H1 (cell line): ENCODE data around the gene CACNA2D3. TPM values are rescaled to one million over a fixed set of nuclear protein-coding genes. Genes with fewer than 3 reads are reported as not detected.

Experiments
- CTCF ChIA-PET: fragments of 300-600 bp; sonication (Branson Sonifier 250); formaldehyde crosslinking; loops from one replicate; lab custom pipeline; 2021; ENCODE audit not compliant: partially characterized antibody; lab: Charles Lee
- POLR2A ChIA-PET: fragments of 300-600 bp; sonication (Branson Sonifier 250); formaldehyde crosslinking; loops from one replicate; lab custom pipeline; 2021; ENCODE audit warnings: inconsistent platforms; ENCODE audit not compliant: partially characterized antibody; lab: Charles Lee
- DNase-seq, 2 experiments: peaks; one replicate each; pipeline versions ENCODE4 v3.0.0 to v3.0.0-alpha.2; 2010 to 2022; ENCODE audit warnings: low spot score in 2 of 2, low read depth in 1 of 2, mixed read lengths in 1 of 2
- FAIRE-seq: peaks from 2 replicates; lab custom pipeline; 2011; peaks lifted over from hg19 to GRCh38; lab: Jason Lieb, UNC
- H2AFZ ChIP-seq: 2 replicates; pipeline ENCODE4 v1.8.1; 2012; ENCODE audit warnings: low read length, inconsistent platforms
- H2AK5ac ChIP-seq: 2 replicates; pipeline ENCODE4 v1.6.1; 2013; ENCODE audit warnings: low read depth, low read length
- H2BK120ac ChIP-seq: replicated peaks from 2 replicates; pipeline ENCODE3; 2013; ENCODE audit warnings: low read depth, low read length, inconsistent platforms
- H2BK12ac ChIP-seq: 2 replicates; pipeline ENCODE4 v1.6.1; 2013; ENCODE audit warnings: low read depth, low read length
- H2BK15ac ChIP-seq: 2 replicates; pipeline ENCODE4 v1.6.1; 2013; ENCODE audit warnings: low read length
- H2BK20ac ChIP-seq: 2 replicates; pipeline ENCODE4 v1.6.1; 2013; ENCODE audit warnings: low read length
- H2BK5ac ChIP-seq: 2 replicates; pipeline ENCODE4 v1.6.1; 2013; ENCODE audit warnings: low read depth, low read length
- H3K14ac ChIP-seq: 2 replicates; pipeline ENCODE4 v1.6.1; 2013; ENCODE audit warnings: inconsistent platforms; ENCODE audit not compliant: insufficient read length
- H3K18ac ChIP-seq: 2 replicates; pipeline ENCODE4 v1.6.1; 2013; ENCODE audit warnings: low read length; ENCODE audit errors: extremely low read depth
- H3K23ac ChIP-seq: 2 replicates; pipeline ENCODE4 v1.6.1; 2013; ENCODE audit warnings: inconsistent platforms; ENCODE audit not compliant: insufficient read length
- H3K23me2 ChIP-seq: 2 replicates; pipeline ENCODE4 v1.6.1; 2013; ENCODE audit warnings: low read depth, low read length
- H3K27ac ChIP-seq: 2 replicates; pipeline ENCODE4 v1.6.1; 2011; ENCODE audit warnings: low read depth, low read length, inconsistent platforms
- H3K27me3 ChIP-seq, 4 experiments: replicated peaks in 1 of 4; 1 replicate in 1 of 4; 2 replicates in 3 of 4; pipeline versions ENCODE4 v1.6.1 to v1.8.1; 2011 to 2013; ENCODE audit warnings: low read length in 3 of 4, mild to moderate bottlenecking in 3 of 4, inconsistent platforms in 2 of 4, mixed read lengths in 2 of 4, moderate library complexity in 1 of 4; ENCODE audit not compliant: control insufficient read depth in 3 of 4, insufficient read depth in 3 of 4; ENCODE audit errors: extremely low read depth in 1 of 4
- H3K36me3 ChIP-seq, 4 experiments: 2 replicates each; pipeline versions ENCODE4 v1.6.1 to v1.8.1; 2011 to 2013; ENCODE audit warnings: mild to moderate bottlenecking in 4 of 4, low read length in 3 of 4, moderate library complexity in 2 of 4, control low read depth in 1 of 4, inconsistent platforms in 1 of 4; ENCODE audit not compliant: insufficient read depth in 4 of 4, control insufficient read depth in 2 of 4
- H3K4ac ChIP-seq: replicated peaks from 2 replicates; pipeline ENCODE3; 2013; ENCODE audit warnings: low read length, low read depth, mixed read lengths, inconsistent platforms; ENCODE audit not compliant: insufficient read length
- H3K4me1 ChIP-seq, 4 experiments: replicated peaks in 1 of 4; 1 replicate in 1 of 4; 2 replicates in 3 of 4; pipeline versions ENCODE4 v1.6.1 to v1.8.1; 2011 to 2013; ENCODE audit warnings: low read length in 3 of 4, inconsistent platforms in 2 of 4, mixed read lengths in 1 of 4; ENCODE audit not compliant: insufficient read depth in 4 of 4, control insufficient read depth in 3 of 4
- H3K4me2 ChIP-seq, 2 experiments: 2 replicates each; pipeline versions ENCODE4 v1.6.1 to v1.8.1; 2011 to 2013; ENCODE audit warnings: low read depth in 2 of 2, low read length in 2 of 2, control low read depth in 1 of 2, inconsistent platforms in 1 of 2, mild to moderate bottlenecking in 1 of 2; ENCODE audit not compliant: insufficient read depth in 1 of 2
- H3K4me3 ChIP-seq, 4 experiments: fragments of 200-600, 300-600 bp in 1 of 4; sonication (generic), shearing (Covaris generic), sonication (Bioruptor Twin) in 1 of 4; 2 replicates each; pipeline versions ENCODE4 v1.5.1 to v1.8.1; 2011 to 2016; ENCODE audit warnings: low read length in 4 of 4, low read depth in 3 of 4, control low read depth in 2 of 4, inconsistent platforms in 2 of 4, mild to moderate bottlenecking in 2 of 4, mixed read lengths in 1 of 4, moderate library complexity in 1 of 4; ENCODE audit not compliant: insufficient read depth in 2 of 4; ENCODE audit errors: extremely low read depth in 1 of 4
- H3K56ac ChIP-seq: replicated peaks from 2 replicates; pipeline ENCODE3; 2013; ENCODE audit warnings: low read depth, mild to moderate bottlenecking, mixed read lengths, low read length, inconsistent platforms; ENCODE audit not compliant: insufficient read length
- H3K79me1 ChIP-seq: 2 replicates; pipeline ENCODE4 v1.6.1; 2013; ENCODE audit warnings: low read depth, low read length, control low read depth
- H3K79me2 ChIP-seq, 2 experiments: 2 replicates each; pipeline versions ENCODE4 v1.6.1 to v1.8.1; 2012 to 2013; ENCODE audit warnings: low read length in 2 of 2, mild to moderate bottlenecking in 2 of 2, inconsistent platforms in 1 of 2; ENCODE audit not compliant: insufficient read depth in 2 of 2, control insufficient read depth in 1 of 2
- H3K9ac ChIP-seq, 4 experiments: replicated peaks in 1 of 4; 1 replicate in 1 of 4; 2 replicates in 3 of 4; pipeline versions ENCODE4 v1.6.1 to v1.8.1; 2011 to 2013; ENCODE audit warnings: low read depth in 3 of 4, low read length in 3 of 4, control low read depth in 2 of 4, mild to moderate bottlenecking in 2 of 4, moderate library complexity in 2 of 4, inconsistent platforms in 1 of 4; ENCODE audit errors: extremely low read depth in 1 of 4
- H3K9me3 ChIP-seq, 2 experiments: 2 replicates each; pipeline versions ENCODE4 v1.6.1 to v1.8.1; 2012 to 2013; ENCODE audit warnings: mild to moderate bottlenecking in 2 of 2, moderate library complexity in 2 of 2, control low read depth in 1 of 2, inconsistent platforms in 1 of 2, low read depth in 1 of 2, low read length in 1 of 2, mixed read lengths in 1 of 2; ENCODE audit not compliant: insufficient read depth in 2 of 2
- H4K20me1 ChIP-seq, 2 experiments: replicated peaks in 1 of 2; 2 replicates each; pipeline versions ENCODE3 to v1.8.1; 2011 to 2013; ENCODE audit warnings: inconsistent platforms in 2 of 2, low read length in 2 of 2, mild to moderate bottlenecking in 1 of 2; ENCODE audit not compliant: insufficient read depth in 2 of 2, control insufficient read depth in 1 of 2
- H4K5ac ChIP-seq: 2 replicates; pipeline ENCODE4 v1.6.1; 2013; ENCODE audit warnings: low read length, low read depth, mixed read lengths, inconsistent platforms; ENCODE audit not compliant: insufficient read length
- H4K8ac ChIP-seq: 2 replicates; pipeline ENCODE4 v1.8.0; 2013; ENCODE audit warnings: mild to moderate bottlenecking, moderate library complexity, low read length, inconsistent platforms; ENCODE audit not compliant: insufficient read depth; ENCODE audit errors: extremely low read depth
- H4K91ac ChIP-seq: replicated peaks from 2 replicates; pipeline ENCODE3; 2013; ENCODE audit warnings: low read length, mixed read lengths, inconsistent platforms; ENCODE audit not compliant: insufficient read length
- POLR2A ChIP-seq, 2 experiments: IDR thresholded peaks; 1 replicate in 1 of 2; 2 replicates in 1 of 2; pipeline ENCODE4 v1.6.1; 2011; ENCODE audit warnings: low read depth in 2 of 2, low read length in 2 of 2, mild to moderate bottlenecking in 2 of 2; ENCODE audit errors: control extremely low read depth in 1 of 2
- RBBP5 ChIP-seq: IDR thresholded peaks from 2 replicates; pipeline ENCODE4 v1.7.1; 2012; ENCODE audit warnings: low read depth, mild to moderate bottlenecking, inconsistent platforms, low read length, moderate library complexity, borderline replicate concordance
- YY1 ChIP-seq: IDR thresholded peaks from 2 replicates; pipeline ENCODE4 v1.6.1; 2011; ENCODE audit warnings: low read depth, mild to moderate bottlenecking, low read length
- WGBS, 2 experiments: shearing (Covaris generic) in 1 of 2; methylation state at CpG; one replicate each; pipeline versions ENCODE4 v1.1.6 to v1.1.7; 2013 to 2015; ENCODE audit warnings: low lambda C conversion rate in 2 of 2, mixed read lengths in 2 of 2, inconsistent platforms in 1 of 2, low coverage in 1 of 2, missing lambda C conversion rate in 1 of 2; ENCODE audit not compliant: insufficient replicate concordance in 2 of 2, insufficient coverage in 1 of 2, insufficient read length in 1 of 2; ENCODE audit errors: extremely low coverage in 1 of 2, missing lambda C conversion rate in 1 of 2; 5-methylcytosine and 5-hydroxymethylcytosine counted together
- polyA plus RNA-seq, 7 experiments: library from polyadenylated mRNA; depleted of rRNA in 3 of 7; stranded (reverse) in 5 of 7; unstranded in 2 of 7; fragments of >200 nt in 5 of 7; fragments of 200-250 nt in 2 of 7; gene quantifications; 1 replicate in 5 of 7; 2 replicates in 1 of 7; 4 replicates in 1 of 7; pipeline versions ENCODE4 v1.2.1 to v1.2.3, GENCODE V29; 2011 to 2013; ENCODE audit warnings: missing spikeins in 2 of 7, mixed read lengths in 2 of 7
- total RNA-seq: library from RNA; stranded (reverse); fragmentation: NEBNext Ultra II Directional; extraction: Animal tissue kit (Norgen Biotek cat#: 25700); gene quantifications from 2 replicates; pipeline ENCODE4 v1.2.1, GENCODE V29; 2021

The CACNA2D3 gene
- total and polyA plus RNA-seq, 2 of the 8 experiments (the other 6 are each of a cell fraction or from before 2014, with no cell fraction given): 1.5 to 1.8 TPM

DNA sequence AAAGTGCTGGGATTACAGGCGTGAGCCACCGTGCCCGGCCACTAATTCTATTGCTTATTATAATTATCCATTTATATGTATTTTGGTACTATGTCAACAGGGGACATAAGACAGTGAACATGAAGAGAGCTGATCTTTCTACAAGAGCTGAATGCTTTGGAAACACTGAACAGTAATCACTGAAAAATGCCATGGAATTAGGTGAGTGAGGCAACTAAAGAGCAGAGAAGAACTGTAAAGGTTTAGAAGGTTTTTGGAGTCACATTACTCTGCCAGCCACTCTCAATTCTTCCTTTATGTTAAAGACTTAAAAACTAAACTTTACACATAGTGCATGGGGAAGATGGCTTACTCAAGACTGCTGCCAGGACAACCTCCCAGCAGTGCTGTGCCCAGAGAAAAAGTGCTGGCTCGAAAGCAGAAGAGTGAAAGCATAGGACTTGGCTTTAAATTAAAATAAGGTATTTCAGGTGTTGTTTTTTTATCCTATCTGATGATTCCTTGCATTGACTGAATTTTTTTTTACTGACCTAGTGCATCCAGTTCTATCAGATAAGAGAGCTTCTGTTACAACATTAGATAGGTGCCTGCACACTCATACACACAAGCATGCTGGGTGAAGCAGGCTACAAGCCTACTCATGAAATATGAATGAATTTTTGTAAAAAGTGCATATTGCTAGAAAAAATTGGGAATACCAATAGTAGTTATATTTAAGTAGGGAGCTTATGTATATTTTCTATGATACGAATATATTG is 28.7 kb upstream of the CACNA2D3 start:
- Histone ChIP-seq H3K9ac (no peak overlapping the region), H4K91ac (no peak overlapping the region), H2AFZ (no peak overlapping the region), H3K27ac (no peak overlapping the region), H3K79me2 (no peaks in the 10 kb centered on the region), H4K8ac (no peak overlapping the region; the same call in 1 of the 2 replicates), H2AK5ac (no peak overlapping the region), H3K79me1 (no peaks in the 10 kb centered on the region), H2BK120ac (no peak overlapping the region), H4K20me1 (no peaks in the 10 kb centered on the region), H2BK12ac (no peak overlapping the region), H3K23me2 (no peaks in the 10 kb centered on the region; the same call in 1 of the 2 replicates), H3K4me3 (no peak overlapping the region), H2BK15ac (no peak overlapping the region), H3K14ac (no peak overlapping the region), H3K18ac (no peak overlapping the region), H3K23ac (no peak overlapping the region), H3K56ac (no peak overlapping the region), H4K5ac (no peak overlapping the region), H3K4ac (no peak overlapping the region), H3K36me3 (no peaks in the 10 kb centered on the region), H2BK20ac (no peak overlapping the region), H3K27me3 (peaks cover 0 to 3% (median 0%) of the 10 kb centered on the region in 4 experiments; a peak in 1 of 7 replicates), H3K4me2 (no peak overlapping the region), H3K9me3 (no peaks in the 10 kb centered on the region), H2BK5ac (no peak overlapping the region), H3K4me1 (peaks cover 0 to 3% (median 0%) of the 10 kb centered on the region in 4 experiments; a peak in 1 of 7 replicates)
- TF ChIP-seq YY1: no peak
- TF ChIP-seq RBBP5: no peak
- TF ChIP-seq POLR2A (IDR thresholded peaks at IDR 0.05; ENCODE audit: control extremely low read depth in 1 of 2, low read depth in 2 of 2, low read length in 2 of 2): no peak
- DNase-seq (no peak), FAIRE-seq (no peak)
- ChIA-PET POLR2A (no interaction called here), CTCF (interaction anchor here (0.8 to 1.4 kb wide), 4 partner anchors 10 to 155 kb away, joined by 3 read pairs; no protein-coding TSS in a partner anchor)
- 97% methylated on average over 5 of the region's 5 CpGs; no CpG with 5 or more reads in 1 of the 2 experiments for WGBS, 2 experiments
